Choroid plexus epithelial cell (primary cell): Measurements from ENCODE around the gene TEAD1.

ENCODE experiments used
- DNase-seq: peaks from one replicate; pipeline ENCODE4 v3.0.0-alpha.2; 2010; ENCODE audit warnings: low read depth
- H3K4me3 ChIP-seq: 2 replicates; pipeline ENCODE4 v1.5.1; 2011; ENCODE audit warnings: low read depth, mild to moderate bottlenecking, control low read depth, low read length, moderate library complexity
- TF ChIP-seq, protein P1 (sequence below): conservative IDR thresholded peaks from 2 replicates; pipeline ENCODE4 v1.5.1; 2011; ENCODE audit warnings: low read depth, mild to moderate bottlenecking, control low read depth, inconsistent platforms, low read length, moderate library complexity

TEAD1 gene

GRCh38 chr11:12809864-12810567 is 135.8 kb downstream of the TEAD1 start:
- TF ChIP-seq, protein P1, sequence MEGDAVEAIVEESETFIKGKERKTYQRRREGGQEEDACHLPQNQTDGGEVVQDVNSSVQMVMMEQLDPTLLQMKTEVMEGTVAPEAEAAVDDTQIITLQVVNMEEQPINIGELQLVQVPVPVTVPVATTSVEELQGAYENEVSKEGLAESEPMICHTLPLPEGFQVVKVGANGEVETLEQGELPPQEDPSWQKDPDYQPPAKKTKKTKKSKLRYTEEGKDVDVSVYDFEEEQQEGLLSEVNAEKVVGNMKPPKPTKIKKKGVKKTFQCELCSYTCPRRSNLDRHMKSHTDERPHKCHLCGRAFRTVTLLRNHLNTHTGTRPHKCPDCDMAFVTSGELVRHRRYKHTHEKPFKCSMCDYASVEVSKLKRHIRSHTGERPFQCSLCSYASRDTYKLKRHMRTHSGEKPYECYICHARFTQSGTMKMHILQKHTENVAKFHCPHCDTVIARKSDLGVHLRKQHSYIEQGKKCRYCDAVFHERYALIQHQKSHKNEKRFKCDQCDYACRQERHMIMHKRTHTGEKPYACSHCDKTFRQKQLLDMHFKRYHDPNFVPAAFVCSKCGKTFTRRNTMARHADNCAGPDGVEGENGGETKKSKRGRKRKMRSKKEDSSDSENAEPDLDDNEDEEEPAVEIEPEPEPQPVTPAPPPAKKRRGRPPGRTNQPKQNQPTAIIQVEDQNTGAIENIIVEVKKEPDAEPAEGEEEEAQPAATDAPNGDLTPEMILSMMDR: peak; percentile 31
- DNase-seq: peak; percentile 91
- H3K4me3 ChIP-seq: no peak overlapping the region

- TF ChIP-seq, protein P1: no peak
- no peak overlapping the region for H3K4me3 ChIP-seq
- DNase-seq: peak; percentile 79
Observed at GRCh38 chr11:12810568-12810894, 136.3 kb downstream of the TEAD1 start.

- TF ChIP-seq, protein P1: no peak
- no peak for DNase-seq
- H3K4me3 ChIP-seq: no peak overlapping the region
Observed at GRCh38 chr11:12811861-12812260, 137.6 kb downstream of the TEAD1 start.

DNA sequence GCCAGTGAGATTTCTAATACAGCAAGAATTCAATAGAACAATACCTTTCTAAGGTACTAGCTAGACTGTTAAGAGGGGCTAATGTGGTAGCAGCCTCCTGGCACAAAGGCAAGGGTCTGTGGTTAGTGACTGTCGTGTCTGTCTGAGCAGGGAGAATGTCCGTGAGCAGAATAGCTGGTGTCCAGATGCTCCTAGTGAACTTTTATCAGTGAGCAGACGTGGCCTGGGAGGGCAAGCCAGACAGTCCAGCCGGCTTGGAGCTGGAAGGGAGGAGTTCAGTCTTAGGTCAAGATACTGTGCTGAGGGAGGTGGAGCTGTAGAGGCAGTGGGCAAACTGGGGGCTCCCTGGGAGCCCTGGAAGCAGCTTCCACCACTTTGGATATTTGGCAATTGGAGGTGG is 138.6 kb downstream of the TEAD1 start:
- H3K4me3 ChIP-seq: no peak overlapping the region
- DNase-seq: no peak
- TF ChIP-seq, protein P1: no peak

DNA sequence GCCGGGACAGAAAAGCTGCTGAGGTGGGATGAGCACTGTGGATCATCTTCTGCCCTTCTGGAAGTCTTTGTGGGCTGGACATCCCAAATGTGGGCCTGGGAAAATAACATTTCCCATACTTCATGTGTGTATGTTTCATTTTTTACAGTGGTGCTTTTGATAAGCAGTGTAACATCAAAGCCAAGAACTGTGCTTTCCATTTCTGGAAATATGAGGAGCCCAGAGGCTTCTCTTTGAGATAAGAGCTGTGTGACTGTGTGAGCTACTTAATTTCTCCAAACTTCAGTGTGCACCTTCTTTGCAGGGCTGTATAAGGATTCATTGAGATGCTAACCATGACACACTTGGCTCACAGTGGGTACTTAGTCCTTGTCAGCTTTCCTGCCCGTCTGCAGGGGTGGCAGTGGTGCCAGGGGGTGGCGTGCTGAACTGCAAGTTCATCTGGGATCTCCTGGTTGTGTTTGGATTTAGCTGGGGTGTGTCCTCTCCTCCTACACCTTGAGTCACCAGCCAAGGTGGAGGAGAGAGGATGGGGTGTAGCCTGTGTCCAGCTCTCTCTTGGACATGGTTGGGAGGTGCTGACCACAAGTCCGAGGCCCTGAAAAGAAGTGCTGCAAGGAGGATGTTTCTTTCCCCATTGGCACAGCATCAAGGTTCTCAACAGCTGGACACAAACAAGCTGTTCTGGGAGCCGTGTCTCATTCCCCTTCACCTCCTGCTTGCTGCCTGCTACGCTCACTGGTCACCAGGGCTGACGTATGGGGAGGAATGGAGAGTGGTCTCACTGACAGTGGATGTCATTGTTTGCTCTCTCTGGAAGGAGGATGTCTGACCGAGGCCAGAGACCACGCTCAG is 139.4 kb downstream of the TEAD1 start:
- TF ChIP-seq, protein P1: no peak
- peak; percentile 90 for DNase-seq
- H3K4me3 ChIP-seq: no peak overlapping the region

DNA sequence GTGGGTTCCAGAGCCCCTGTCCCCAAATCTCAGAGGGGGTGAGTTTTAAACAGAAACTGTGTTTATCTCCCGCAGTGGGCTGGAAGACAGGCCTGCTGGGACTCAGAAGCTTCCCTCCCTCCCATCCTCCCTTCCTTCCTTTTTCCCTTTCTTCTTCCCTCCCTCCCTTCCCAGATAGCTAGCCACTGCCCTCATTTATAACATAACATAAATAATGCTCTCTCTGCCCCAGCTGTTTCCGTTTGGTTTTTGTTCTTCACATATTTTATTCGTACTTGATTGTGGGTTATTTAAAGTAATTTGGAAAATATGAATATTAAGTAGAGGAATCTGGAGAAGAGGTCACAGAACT is 140.9 kb downstream of the TEAD1 start:
- no peak overlapping the region for H3K4me3 ChIP-seq
- no peak for DNase-seq
- TF ChIP-seq, protein P1: no peak
